PFSK-1 (cell line): ENCODE data around the gene CEBPA.

ENCODE experiments used
- FOXP2 ChIP-seq: optimal IDR thresholded peaks from 2 replicates; pipeline ENCODE3; 2011; ENCODE audit warnings: borderline replicate concordance, control low read depth, inconsistent platforms; ENCODE audit not compliant: insufficient read depth; ENCODE audit errors: extremely low read length, extremely low read depth
- POLR2AphosphoS5 ChIP-seq: IDR thresholded peaks from 2 replicates; pipeline ENCODE4 v1.6.1; 2012; ENCODE audit warnings: low read depth, mild to moderate bottlenecking, control low read depth, low read length, moderate library complexity
- SIN3A ChIP-seq: IDR thresholded peaks from 2 replicates; pipeline ENCODE4 v1.6.1; 2012; ENCODE audit warnings: mild to moderate bottlenecking, low read length, moderate library complexity, borderline replicate concordance; ENCODE audit not compliant: insufficient read depth
- TAF1 ChIP-seq: IDR thresholded peaks from 2 replicates; pipeline ENCODE4 v1.6.1; 2012; ENCODE audit warnings: low read length, control low read depth, borderline replicate concordance; ENCODE audit not compliant: insufficient read depth
- TF ChIP-seq, protein P1 (sequence below), 2 experiments: IDR thresholded peaks; 2 replicates each; pipeline versions ENCODE4 v1.6.1 to v1.8.0; 2011 to 2012; ENCODE audit warnings: low read depth in 2 of 2, low read length in 2 of 2, control low read depth in 1 of 2, inconsistent platforms in 1 of 2, mild to moderate bottlenecking in 1 of 2, moderate library complexity in 1 of 2; ENCODE audit not compliant: insufficient read depth in 1 of 2

Gene CEBPA

DNA sequence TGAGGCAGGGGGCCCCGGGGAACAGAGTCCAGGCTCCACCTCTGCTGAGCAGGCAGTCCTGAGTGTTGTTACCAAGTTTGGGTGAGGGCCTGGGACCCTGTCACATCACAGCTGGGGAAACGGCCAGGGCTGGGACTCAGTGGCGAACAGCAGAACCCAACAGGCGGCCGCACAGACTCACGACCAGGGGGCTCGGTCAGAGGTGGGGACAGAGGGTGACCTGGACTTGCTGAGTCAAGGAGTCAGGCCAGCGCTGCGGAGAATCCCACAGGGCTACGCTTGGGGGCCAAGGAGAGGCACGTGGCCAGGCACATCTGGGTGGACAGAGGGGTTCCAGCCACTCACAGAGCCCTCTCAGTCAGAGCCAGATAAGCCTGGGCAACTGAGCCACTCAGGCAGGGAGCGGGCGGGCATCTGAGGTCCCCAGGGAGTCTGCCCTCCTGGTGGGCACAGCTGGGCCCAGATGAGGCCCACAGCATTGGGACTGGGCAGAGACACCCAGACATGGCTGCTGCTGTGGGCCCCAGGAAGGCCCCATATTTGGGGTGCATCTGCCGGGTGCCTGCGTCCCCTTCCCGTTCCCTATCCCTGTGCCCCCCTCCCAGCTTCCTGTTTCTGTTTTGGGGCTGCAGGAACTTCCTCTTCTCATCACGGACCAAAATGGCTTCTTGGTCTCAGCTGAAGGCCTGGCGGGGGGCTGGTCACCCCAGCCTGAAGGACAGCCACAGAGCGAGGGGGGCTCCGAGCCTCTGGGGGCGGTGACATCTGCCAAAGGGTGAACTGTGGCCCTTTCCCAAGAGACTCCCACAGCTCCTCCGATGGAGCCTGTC lies 34.0 kb downstream of the CEBPA start:
- no peak for TF ChIP-seq FOXP2
- TF ChIP-seq POLR2AphosphoS5, result no peak
- no peak for TF ChIP-seq TAF1
- TF ChIP-seq, protein P1, sequence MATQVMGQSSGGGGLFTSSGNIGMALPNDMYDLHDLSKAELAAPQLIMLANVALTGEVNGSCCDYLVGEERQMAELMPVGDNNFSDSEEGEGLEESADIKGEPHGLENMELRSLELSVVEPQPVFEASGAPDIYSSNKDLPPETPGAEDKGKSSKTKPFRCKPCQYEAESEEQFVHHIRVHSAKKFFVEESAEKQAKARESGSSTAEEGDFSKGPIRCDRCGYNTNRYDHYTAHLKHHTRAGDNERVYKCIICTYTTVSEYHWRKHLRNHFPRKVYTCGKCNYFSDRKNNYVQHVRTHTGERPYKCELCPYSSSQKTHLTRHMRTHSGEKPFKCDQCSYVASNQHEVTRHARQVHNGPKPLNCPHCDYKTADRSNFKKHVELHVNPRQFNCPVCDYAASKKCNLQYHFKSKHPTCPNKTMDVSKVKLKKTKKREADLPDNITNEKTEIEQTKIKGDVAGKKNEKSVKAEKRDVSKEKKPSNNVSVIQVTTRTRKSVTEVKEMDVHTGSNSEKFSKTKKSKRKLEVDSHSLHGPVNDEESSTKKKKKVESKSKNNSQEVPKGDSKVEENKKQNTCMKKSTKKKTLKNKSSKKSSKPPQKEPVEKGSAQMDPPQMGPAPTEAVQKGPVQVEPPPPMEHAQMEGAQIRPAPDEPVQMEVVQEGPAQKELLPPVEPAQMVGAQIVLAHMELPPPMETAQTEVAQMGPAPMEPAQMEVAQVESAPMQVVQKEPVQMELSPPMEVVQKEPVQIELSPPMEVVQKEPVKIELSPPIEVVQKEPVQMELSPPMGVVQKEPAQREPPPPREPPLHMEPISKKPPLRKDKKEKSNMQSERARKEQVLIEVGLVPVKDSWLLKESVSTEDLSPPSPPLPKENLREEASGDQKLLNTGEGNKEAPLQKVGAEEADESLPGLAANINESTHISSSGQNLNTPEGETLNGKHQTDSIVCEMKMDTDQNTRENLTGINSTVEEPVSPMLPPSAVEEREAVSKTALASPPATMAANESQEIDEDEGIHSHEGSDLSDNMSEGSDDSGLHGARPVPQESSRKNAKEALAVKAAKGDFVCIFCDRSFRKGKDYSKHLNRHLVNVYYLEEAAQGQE (IDR thresholded peaks at IDR 0.05; ENCODE audit: insufficient read depth in 1 of 2, low read depth in 2 of 2, low read length in 2 of 2), result no peak
- no peak for TF ChIP-seq SIN3A

DNA sequence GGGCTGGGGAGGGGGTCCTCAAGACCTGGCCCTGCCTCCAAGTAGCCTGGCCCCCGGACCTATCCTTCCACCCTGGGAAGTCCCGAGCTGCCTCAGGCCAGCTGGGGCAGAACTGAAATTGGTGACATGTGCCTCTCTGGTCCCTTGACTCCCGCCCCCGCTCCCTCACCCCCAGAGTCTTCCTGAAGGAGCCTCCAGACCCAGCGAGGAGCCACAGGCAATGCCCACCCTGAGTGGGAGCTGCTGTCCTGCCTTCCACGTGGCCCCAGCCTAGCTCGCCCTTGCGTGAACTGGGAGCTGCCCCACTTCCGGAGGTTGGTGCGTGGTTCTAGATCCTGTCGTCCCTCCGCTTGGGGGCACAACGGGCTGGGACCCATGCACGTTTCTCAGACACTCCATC lies 34.6 kb downstream of the CEBPA start:
- TF ChIP-seq TAF1, result no peak

DNA sequence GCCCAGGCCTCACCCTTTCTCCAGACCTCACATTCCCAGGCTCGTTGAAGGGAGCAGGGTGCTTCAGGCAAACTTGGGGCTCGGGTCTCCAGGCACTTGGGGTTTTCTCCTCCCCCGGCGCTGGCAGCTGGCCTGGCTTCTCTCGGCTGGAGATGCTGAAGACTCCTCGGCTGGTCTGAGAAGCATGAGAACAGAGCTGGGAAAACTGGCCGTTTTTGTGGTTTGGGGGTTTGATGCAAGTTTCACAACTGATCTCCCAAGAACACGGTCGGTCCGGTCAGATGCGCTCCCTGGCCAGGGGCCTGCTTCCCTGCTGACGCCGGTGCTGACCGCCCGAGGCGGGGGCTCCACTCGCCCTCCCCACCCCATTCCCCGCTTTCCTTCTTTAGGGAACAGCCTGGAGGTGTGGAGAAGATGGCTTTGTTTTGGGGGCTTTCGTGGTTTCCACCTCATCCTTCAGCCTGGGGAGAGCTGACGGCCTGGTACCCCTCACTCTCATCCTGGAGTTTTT lies 35.3 kb downstream of the CEBPA start:
- TF ChIP-seq SIN3A, result no peak
- TF ChIP-seq POLR2AphosphoS5, result no peak
- TF ChIP-seq, protein P1 (IDR thresholded peaks at IDR 0.05; ENCODE audit: insufficient read depth in 1 of 2, low read depth in 2 of 2, low read length in 2 of 2), result no peak
- TF ChIP-seq TAF1, result no peak
- no peak for TF ChIP-seq FOXP2

DNA sequence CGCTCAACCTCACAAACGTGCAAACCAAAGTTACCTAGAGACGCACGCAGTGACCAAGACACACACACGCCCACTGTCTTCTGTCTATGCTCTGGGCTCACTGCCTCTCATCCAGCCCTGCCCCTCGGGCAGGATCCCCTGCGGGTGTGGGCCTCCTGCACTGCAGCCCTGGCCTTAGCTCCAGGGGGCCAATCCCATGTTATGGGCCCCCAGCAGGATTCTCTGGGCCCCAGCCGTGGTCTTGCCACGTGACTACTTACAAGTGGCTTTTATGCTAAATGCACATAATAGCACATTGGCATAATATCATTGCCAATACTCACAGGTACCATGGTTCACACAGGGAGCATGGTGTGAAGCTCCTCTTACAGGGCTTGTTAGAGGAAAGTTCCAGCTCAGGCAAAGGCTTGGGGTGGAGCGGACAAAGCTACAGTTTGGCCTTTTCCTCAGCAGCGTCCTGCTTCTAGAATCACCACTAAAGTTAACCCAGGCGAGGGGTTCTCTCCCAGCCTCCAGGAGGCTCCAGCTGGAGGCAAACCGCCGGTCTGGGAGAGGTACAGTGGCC lies 37.4 kb downstream of the CEBPA start:
- TF ChIP-seq, protein P1 (IDR thresholded peaks at IDR 0.05; ENCODE audit: insufficient read depth in 1 of 2, low read depth in 2 of 2, low read length in 2 of 2), result no peak
- TF ChIP-seq FOXP2, result no peak
- no peak for TF ChIP-seq POLR2AphosphoS5

DNA sequence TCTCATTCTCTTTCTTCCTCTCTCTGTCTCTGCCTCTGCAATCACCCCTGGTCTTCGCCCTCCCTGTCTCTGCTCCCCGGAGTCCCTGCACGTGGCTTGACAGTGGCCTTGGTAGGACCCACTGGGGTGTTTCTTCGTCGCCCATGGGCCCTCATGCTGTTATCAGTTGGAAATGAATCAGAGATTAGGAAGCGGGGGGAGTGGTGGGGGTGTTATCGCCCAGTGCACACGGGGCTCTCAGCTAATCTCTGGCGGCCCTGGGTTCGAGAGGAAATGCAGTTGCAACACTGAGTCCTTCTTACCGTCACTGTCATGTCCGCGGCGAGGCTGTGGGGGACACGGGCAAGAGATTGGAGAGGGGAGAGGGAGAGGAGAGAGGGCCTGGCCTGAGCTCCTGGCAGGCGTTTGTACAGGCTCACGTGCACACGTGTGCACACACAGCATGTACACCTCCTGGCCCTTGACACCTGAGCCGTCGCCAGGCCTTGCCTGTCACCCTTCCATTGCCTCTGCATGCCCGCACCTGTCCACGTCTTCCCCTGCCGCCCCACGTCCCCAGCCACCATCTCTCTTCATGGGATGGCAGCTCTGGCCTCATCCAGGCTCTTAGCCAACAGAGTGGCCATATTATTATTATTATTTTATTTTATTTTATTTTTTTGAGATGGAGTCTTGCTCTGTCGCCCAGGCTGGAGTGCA lies 38.9 kb downstream of the CEBPA start:
- TF ChIP-seq POLR2AphosphoS5, result no peak
